Measurements from ENCODE around the gene RPP25.

DNA sequence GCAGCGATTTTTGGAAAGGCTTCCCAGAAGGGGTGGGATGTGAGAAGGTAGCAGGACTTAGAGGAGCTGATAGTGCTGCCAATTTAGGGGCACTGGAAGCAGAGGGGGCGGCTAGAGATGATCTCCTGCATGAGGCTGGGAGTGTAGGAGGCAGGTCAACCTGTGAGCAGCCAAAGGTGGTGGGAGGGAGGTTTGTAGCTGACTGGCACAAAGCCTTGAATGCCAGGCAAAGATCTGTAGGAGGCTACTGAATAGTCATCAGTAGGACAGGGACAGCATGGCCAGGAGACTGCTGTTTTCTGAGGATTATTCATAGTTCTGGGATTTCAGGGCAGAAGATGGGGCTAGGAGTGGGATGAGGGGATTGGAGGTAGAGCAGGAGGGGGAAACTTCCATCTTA lies 41.0 kb upstream of the RPP25 start:
- TF ChIP-seq, protein P1, sequence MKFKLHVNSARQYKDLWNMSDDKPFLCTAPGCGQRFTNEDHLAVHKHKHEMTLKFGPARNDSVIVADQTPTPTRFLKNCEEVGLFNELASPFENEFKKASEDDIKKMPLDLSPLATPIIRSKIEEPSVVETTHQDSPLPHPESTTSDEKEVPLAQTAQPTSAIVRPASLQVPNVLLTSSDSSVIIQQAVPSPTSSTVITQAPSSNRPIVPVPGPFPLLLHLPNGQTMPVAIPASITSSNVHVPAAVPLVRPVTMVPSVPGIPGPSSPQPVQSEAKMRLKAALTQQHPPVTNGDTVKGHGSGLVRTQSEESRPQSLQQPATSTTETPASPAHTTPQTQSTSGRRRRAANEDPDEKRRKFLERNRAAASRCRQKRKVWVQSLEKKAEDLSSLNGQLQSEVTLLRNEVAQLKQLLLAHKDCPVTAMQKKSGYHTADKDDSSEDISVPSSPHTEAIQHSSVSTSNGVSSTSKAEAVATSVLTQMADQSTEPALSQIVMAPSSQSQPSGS (tag by site-specific recombination; IDR thresholded peaks at IDR 0.05; ENCODE audit: low read depth): no peak
- TF ChIP-seq, protein P2, sequence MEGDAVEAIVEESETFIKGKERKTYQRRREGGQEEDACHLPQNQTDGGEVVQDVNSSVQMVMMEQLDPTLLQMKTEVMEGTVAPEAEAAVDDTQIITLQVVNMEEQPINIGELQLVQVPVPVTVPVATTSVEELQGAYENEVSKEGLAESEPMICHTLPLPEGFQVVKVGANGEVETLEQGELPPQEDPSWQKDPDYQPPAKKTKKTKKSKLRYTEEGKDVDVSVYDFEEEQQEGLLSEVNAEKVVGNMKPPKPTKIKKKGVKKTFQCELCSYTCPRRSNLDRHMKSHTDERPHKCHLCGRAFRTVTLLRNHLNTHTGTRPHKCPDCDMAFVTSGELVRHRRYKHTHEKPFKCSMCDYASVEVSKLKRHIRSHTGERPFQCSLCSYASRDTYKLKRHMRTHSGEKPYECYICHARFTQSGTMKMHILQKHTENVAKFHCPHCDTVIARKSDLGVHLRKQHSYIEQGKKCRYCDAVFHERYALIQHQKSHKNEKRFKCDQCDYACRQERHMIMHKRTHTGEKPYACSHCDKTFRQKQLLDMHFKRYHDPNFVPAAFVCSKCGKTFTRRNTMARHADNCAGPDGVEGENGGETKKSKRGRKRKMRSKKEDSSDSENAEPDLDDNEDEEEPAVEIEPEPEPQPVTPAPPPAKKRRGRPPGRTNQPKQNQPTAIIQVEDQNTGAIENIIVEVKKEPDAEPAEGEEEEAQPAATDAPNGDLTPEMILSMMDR (tag by site-specific recombination; IDR thresholded peaks at IDR 0.05): no peak
- no peak for TF ChIP-seq ZNF223 (tag by site-specific recombination; IDR thresholded peaks at IDR 0.05)
- TF ChIP-seq KLF7 (tag by site-specific recombination; IDR thresholded peaks at IDR 0.05; ENCODE audit: borderline replicate concordance): no peak
- TF ChIP-seq ZFP69B (tag by site-specific recombination; IDR thresholded peaks at IDR 0.05): no peak
- TF ChIP-seq, protein P3, sequence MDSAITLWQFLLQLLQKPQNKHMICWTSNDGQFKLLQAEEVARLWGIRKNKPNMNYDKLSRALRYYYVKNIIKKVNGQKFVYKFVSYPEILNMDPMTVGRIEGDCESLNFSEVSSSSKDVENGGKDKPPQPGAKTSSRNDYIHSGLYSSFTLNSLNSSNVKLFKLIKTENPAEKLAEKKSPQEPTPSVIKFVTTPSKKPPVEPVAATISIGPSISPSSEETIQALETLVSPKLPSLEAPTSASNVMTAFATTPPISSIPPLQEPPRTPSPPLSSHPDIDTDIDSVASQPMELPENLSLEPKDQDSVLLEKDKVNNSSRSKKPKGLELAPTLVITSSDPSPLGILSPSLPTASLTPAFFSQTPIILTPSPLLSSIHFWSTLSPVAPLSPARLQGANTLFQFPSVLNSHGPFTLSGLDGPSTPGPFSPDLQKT (IDR thresholded peaks at IDR 0.05; ENCODE audit: borderline replicate concordance, low read depth, low read length): no peak
- TF ChIP-seq, protein P4, sequence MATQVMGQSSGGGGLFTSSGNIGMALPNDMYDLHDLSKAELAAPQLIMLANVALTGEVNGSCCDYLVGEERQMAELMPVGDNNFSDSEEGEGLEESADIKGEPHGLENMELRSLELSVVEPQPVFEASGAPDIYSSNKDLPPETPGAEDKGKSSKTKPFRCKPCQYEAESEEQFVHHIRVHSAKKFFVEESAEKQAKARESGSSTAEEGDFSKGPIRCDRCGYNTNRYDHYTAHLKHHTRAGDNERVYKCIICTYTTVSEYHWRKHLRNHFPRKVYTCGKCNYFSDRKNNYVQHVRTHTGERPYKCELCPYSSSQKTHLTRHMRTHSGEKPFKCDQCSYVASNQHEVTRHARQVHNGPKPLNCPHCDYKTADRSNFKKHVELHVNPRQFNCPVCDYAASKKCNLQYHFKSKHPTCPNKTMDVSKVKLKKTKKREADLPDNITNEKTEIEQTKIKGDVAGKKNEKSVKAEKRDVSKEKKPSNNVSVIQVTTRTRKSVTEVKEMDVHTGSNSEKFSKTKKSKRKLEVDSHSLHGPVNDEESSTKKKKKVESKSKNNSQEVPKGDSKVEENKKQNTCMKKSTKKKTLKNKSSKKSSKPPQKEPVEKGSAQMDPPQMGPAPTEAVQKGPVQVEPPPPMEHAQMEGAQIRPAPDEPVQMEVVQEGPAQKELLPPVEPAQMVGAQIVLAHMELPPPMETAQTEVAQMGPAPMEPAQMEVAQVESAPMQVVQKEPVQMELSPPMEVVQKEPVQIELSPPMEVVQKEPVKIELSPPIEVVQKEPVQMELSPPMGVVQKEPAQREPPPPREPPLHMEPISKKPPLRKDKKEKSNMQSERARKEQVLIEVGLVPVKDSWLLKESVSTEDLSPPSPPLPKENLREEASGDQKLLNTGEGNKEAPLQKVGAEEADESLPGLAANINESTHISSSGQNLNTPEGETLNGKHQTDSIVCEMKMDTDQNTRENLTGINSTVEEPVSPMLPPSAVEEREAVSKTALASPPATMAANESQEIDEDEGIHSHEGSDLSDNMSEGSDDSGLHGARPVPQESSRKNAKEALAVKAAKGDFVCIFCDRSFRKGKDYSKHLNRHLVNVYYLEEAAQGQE (tag by site-specific recombination; IDR thresholded peaks at IDR 0.05): no peak
- no peak for TF ChIP-seq ZNF140 (tag by site-specific recombination; IDR thresholded peaks at IDR 0.05)
- no peak for TF ChIP-seq ZNF239 (tag by site-specific recombination; IDR thresholded peaks at IDR 0.05)
- TF ChIP-seq, protein P5, sequence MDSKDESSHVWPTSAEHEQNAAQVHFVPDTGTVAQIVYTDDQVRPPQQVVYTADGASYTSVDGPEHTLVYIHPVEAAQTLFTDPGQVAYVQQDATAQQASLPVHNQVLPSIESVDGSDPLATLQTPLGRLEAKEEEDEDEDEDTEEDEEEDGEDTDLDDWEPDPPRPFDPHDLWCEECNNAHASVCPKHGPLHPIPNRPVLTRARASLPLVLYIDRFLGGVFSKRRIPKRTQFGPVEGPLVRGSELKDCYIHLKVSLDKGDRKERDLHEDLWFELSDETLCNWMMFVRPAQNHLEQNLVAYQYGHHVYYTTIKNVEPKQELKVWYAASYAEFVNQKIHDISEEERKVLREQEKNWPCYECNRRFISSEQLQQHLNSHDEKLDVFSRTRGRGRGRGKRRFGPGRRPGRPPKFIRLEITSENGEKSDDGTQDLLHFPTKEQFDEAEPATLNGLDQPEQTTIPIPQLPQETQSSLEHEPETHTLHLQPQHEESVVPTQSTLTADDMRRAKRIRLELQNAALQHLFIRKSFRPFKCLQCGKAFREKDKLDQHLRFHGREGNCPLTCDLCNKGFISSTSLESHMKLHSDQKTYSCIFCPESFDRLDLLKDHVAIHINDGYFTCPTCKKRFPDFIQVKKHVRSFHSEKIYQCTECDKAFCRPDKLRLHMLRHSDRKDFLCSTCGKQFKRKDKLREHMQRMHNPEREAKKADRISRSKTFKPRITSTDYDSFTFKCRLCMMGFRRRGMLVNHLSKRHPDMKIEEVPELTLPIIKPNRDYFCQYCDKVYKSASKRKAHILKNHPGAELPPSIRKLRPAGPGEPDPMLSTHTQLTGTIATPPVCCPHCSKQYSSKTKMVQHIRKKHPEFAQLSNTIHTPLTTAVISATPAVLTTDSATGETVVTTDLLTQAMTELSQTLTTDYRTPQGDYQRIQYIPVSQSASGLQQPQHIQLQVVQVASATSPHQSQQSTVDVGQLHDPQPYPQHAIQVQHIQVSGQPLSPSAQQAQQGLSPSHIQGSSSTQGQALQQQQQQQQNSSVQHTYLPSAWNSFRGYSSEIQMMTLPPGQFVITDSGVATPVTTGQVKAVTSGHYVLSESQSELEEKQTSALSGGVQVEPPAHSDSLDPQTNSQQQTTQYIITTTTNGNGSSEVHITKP (tag by site-specific recombination; IDR thresholded peaks at IDR 0.05): no peak
- no peak for TF ChIP-seq ZNF473 (tag by site-specific recombination; IDR thresholded peaks at IDR 0.05)
- no peak for TF ChIP-seq ZNF354C (tag by site-specific recombination; IDR thresholded peaks at IDR 0.05; ENCODE audit: borderline replicate concordance, low read depth)
- TF ChIP-seq ZNF169 (tag by site-specific recombination; IDR thresholded peaks at IDR 0.05): no peak
- no peak for TF ChIP-seq ZNF112 (tag by site-specific recombination; IDR thresholded peaks at IDR 0.05)

Measured in HEK293 (cell line).